ENCODE results near the gene SNX20. TPM values are rescaled to one million over a fixed set of nuclear protein-coding genes. Genes with fewer than 3 reads are reported as not detected.

SNX20 gene
- total RNA-seq, 4 donors from 2014 or later, result 0.84 to 1.8 (median 1.0) TPM

- TF ChIP-seq POLR2A (IDR thresholded peaks at IDR 0.05) (no peak), CTCF (IDR thresholded peaks at IDR 0.05) (no peak), POLR2AphosphoS5 (IDR thresholded peaks at IDR 0.05) (no peak), EP300 (IDR thresholded peaks at IDR 0.05) (no peak)
- Histone ChIP-seq H3K9me3 (no peaks in the 10 kb centered on the region), H3K4me3 (no peak overlapping the region), H3K4me1 (peaks cover 0 to 46% (median 12%) of the 10 kb centered on the region in 3 donors), H3K27me3 (no peaks in the 10 kb centered on the region), H3K36me3 (peaks cover 0 to 54% of the 10 kb centered on the region in 2 donors), H3K27ac (peak overlapping the region in 3 of 4 donors; percentile 62 to 72 (median 62))
- ATAC-seq, result no peak
- 45 to 46% methylated on average over 3 of the region's 4 CpGs for WGBS, 2 donors (ENCODE audit: low coverage in 1 of 2)
Observed at GRCh38 chr16:50626868-50627267, 54.2 kb downstream of the SNX20 start.

GRCh38 chr16:50625374-50625773 is 55.7 kb downstream of the SNX20 start:
- ATAC-seq, result no peak
- WGBS, 2 donors (ENCODE audit: low coverage in 1 of 2), result no CpG with 5 or more reads among the region's 12 CpGs
- no peak overlapping the region for H3K4me3 ChIP-seq

GRCh38 chr16:50624449-50624970 is 56.6 kb downstream of the SNX20 start:
- no peaks in the 10 kb centered on the region for H3K27me3 ChIP-seq
- H3K9me3 ChIP-seq, result no peaks in the 10 kb centered on the region
- H3K36me3 ChIP-seq, result peaks cover 0 to 30% of the 10 kb centered on the region in 2 donors
- TF ChIP-seq EP300 (IDR thresholded peaks at IDR 0.05) (no peak), CTCF (IDR thresholded peaks at IDR 0.05) (no peak), POLR2AphosphoS5 (IDR thresholded peaks at IDR 0.05) (no peak), POLR2A (IDR thresholded peaks at IDR 0.05) (no peak)
- H3K4me1 ChIP-seq, result peaks cover 0 to 65% (median 12%) of the 10 kb centered on the region in 3 donors
- no peak for ATAC-seq
- 0 to 80% methylated on average over 1 to 2 of the region's 8 CpGs for WGBS, 2 donors (ENCODE audit: low coverage in 1 of 2)
- H3K27ac ChIP-seq, result no peak overlapping the region
- no peak overlapping the region for H3K4me3 ChIP-seq

More at GRCh38 chr16:50625374-50625773, 55.7 kb downstream of the SNX20 start:
- no peak for TF ChIP-seq POLR2AphosphoS5 (IDR thresholded peaks at IDR 0.05)
- TF ChIP-seq EP300 (IDR thresholded peaks at IDR 0.05), result no peak
- TF ChIP-seq CTCF (IDR thresholded peaks at IDR 0.05), result no peak
- H3K9me3 ChIP-seq, result no peaks in the 10 kb centered on the region
- H3K36me3 ChIP-seq, result peaks cover 0 to 39% of the 10 kb centered on the region in 2 donors
- no peaks in the 10 kb centered on the region for H3K27me3 ChIP-seq
- H3K4me1 ChIP-seq, result peaks cover 0 to 59% (median 12%) of the 10 kb centered on the region in 3 donors
- H3K27ac ChIP-seq, result peak overlapping the region in 2 of 4 donors; percentile 62 to 72

GRCh38 chr16:50622643-50623369 is 58.3 kb downstream of the SNX20 start:
- Histone ChIP-seq H3K27ac (no peak overlapping the region), H3K4me3 (no peak overlapping the region), H3K27me3 (no peaks in the 10 kb centered on the region), H3K9me3 (no peaks in the 10 kb centered on the region), H3K4me1 (peaks cover 0 to 79% (median 12%) of the 10 kb centered on the region in 3 donors), H3K36me3 (peaks cover 0 to 26% of the 10 kb centered on the region in 2 donors)
- no peak for ATAC-seq
- no peak for TF ChIP-seq CTCF (IDR thresholded peaks at IDR 0.05)
- TF ChIP-seq EP300 (IDR thresholded peaks at IDR 0.05), result no peak
- no peak for TF ChIP-seq POLR2AphosphoS5 (IDR thresholded peaks at IDR 0.05)
- TF ChIP-seq POLR2A (IDR thresholded peaks at IDR 0.05), result no peak
- 83 to 98% methylated on average over 3 to 9 of the region's 16 CpGs for WGBS, 2 donors (ENCODE audit: low coverage in 1 of 2)

GRCh38 chr16:50622029-50622428 is 59.1 kb downstream of the SNX20 start:
- Histone ChIP-seq H3K27me3 (no peaks in the 10 kb centered on the region), H3K27ac (no peak overlapping the region), H3K4me3 (no peak overlapping the region), H3K9me3 (no peaks in the 10 kb centered on the region), H3K4me1 (peaks cover under 1 to 79% (median 12%) of the 10 kb centered on the region in 3 donors), H3K36me3 (peaks cover 0 to 26% of the 10 kb centered on the region in 2 donors)
- no peak for ATAC-seq
- 88 to 100% methylated on average over 1 to 5 of the region's 7 CpGs for WGBS, 2 donors (ENCODE audit: low coverage in 1 of 2)
- TF ChIP-seq EP300 (IDR thresholded peaks at IDR 0.05) (no peak), POLR2AphosphoS5 (IDR thresholded peaks at IDR 0.05) (no peak), CTCF (IDR thresholded peaks at IDR 0.05) (no peak), POLR2A (IDR thresholded peaks at IDR 0.05) (no peak)

Measured in gastroesophageal sphincter (tissue), 4 donors.